ENCODE data around the gene ISCA1.
"Not testable (repeated sequence)": the region's sequence is repeated elsewhere in the genome, so short reads cannot be mapped to it uniquely, and the experiment has no call there.

The ISCA1 gene

DNA sequence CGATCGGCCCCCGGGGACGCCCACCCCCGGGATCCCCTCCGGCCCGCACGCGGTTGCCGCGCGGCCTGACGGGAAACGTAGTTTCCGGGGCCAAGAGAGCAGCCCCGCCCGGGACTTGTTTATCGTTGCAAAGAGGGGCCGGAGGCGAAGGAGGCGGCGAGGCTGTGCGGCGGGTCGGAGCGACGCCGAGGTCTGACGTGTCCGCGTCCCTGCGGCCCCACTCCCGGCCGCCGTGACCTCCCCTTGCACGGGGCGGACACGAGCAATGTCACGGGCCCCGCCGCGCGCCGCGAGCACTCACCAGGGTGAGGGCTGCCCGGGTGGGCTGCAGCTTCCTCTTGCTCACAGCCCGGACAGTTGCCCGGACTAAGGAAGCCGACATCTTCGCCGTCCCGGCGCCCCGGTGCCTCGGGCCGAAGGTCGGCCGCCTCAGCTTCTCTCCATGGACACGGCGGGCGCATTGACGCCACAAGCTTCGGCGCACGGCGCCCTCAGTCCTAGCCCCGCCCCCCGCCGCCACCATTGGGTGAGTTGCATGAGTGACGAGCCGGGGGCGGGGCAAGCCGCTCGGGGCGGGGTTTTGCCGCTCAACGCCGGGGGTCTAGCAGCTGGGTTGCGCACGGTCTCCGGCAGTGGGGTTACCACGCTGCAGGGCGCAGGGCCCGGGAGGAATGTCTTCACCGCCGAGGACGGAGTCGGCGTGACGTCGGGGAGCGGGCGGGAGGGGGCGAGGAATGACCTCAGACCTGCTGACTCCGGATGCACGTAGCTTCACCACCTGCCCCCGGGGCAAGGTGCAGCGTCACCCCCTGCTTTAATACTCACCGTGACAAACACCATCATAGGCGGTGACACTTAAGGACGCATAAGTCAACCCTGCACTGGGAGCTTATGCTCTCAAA is at the start of gene ISCA1:
TSS of gene ISCA1 (minus strand) at position 462 of the 902 bp plus-strand sequence. CDS start at position 382, 80 bp downstream.
- peak; percentile 50 for DNase-seq (ENCODE audit: low read depth, low spot score)
- peak within 1 kb of the TSS; percentile 91 for H3K27ac ChIP-seq

- no peak for DNase-seq (ENCODE audit: low read depth, low spot score)
- no peak overlapping the region for H3K27ac ChIP-seq
Observed at GRCh38 chr9:86330186-86330585, 47.8 kb upstream of the ISCA1 start.

- no peak for DNase-seq (ENCODE audit: low read depth, low spot score)
Observed at GRCh38 chr9:86329649-86330048, 47.3 kb upstream of the ISCA1 start.

GRCh38 chr9:86328156-86328555 is 45.8 kb upstream of the ISCA1 start:
- no peak overlapping the region for H3K27ac ChIP-seq
- no peak for DNase-seq (ENCODE audit: low read depth, low spot score)

More at GRCh38 chr9:86329649-86330048, 47.3 kb upstream of the ISCA1 start:
- H3K27ac ChIP-seq: no peak overlapping the region

- no peak overlapping the region for H3K27ac ChIP-seq
- DNase-seq (ENCODE audit: low read depth, low spot score): no peak
Observed at GRCh38 chr9:86326536-86326935, 44.2 kb upstream of the ISCA1 start.

DNA sequence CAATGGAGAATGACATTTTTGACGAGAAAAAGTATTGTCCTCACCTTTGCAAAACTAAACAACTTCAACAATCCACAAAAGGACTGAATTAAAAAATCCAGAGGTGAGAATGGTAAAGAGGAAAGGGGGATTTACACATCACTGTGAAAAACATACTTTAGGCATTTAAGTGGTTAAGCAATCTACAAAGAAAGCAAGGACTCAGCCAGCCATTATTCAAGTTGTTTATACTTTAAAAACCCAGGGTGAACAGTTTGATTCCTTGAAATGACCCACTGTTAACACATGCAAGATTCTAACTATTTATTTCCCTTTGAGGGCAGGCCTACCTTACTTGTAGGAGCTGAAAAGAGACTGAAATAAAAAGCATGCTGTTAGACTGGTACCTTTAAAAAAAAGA is 42.6 kb upstream of the ISCA1 start:
- no peak overlapping the region for H3K27ac ChIP-seq
- no peak for DNase-seq (ENCODE audit: low read depth, low spot score)

GRCh38 chr9:86324308-86324707 is 42.0 kb upstream of the ISCA1 start:
- no peak for DNase-seq (ENCODE audit: low read depth, low spot score)
- H3K27ac ChIP-seq: no peak overlapping the region

DNA sequence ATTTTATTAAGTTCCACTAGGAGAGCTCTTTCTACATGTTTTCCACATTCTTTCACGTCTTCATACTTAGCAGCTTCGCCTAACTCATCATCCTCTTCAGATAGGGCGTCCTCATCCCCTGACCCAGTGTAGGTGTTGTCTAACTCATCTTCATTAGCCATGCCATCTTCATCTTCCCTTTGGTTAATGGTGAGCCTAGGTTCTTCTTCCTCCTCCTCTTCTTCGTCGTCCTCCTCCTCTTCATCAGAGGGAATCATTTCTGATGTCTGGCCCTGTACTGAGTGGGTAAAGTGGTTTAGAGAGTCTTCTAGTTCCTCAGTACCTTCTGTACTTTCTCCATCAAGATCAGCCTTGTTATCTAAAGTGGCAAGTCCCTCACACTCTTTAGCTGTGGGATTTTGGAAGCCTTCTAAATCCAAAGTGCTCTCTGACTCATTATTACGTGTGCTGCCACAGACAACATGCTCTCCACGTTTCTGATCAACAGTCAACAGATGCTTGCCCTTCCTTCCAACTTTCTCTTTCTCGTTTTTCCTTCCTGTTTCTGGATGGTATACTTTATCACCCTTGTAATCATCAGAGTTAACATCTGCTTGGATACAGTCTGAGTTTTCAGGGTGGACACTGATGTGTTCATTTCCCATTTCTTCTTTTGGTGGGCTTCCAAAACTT is 40.8 kb upstream of the ISCA1 start:
- no peak overlapping the region for H3K27ac ChIP-seq
- no peak for DNase-seq (ENCODE audit: low read depth, low spot score)

DNA sequence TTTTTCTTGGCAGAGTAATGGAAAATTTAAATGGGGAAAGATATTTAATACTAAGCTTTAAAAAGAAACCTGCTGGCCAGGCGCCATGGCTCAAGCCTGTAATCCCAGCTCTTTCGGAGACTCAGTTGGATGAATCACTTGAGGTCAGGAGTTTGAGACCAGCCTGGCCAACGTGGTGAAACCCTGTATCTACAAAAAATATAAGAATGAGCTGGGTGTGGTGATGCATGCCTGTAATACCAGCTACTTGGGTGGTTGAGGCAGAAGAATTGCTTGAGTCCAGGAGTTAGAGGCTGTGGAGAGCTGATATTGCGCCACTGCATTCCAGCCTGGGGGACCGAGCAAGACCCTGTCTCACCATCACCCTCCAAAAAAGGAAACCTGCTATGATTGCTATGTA is 39.0 kb upstream of the ISCA1 start:
- no peak overlapping the region for H3K27ac ChIP-seq
- no peak for DNase-seq (ENCODE audit: low read depth, low spot score)

DNA sequence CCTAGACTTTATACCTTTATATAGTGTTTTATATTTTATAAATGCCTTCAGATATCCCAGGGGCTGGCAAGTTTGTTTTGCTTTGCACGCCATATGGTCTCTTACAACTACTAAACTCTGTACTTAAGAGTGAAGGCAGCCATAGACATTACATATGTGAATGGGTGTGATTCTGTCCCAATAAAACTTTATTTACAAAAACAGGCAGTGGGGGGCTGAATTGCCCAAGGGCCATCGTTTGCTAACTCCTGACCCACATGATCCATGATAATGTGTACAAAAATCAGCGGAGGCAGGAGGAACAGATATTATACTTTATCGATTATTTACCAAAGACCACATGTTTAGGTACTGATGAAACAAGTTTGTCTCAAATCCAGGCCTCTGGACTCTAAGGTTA is 35.8 kb upstream of the ISCA1 start:
- no peak overlapping the region for H3K27ac ChIP-seq
- no peak for DNase-seq (ENCODE audit: low read depth, low spot score)

- DNase-seq (ENCODE audit: low read depth, low spot score): no peak
- H3K27ac ChIP-seq: no peak overlapping the region
Observed at GRCh38 chr9:86315078-86315477, 32.7 kb upstream of the ISCA1 start.

- DNase-seq (ENCODE audit: low read depth, low spot score); H3K27ac ChIP-seq: not testable (repeated sequence)
Observed at GRCh38 chr9:86312959-86313358, 30.6 kb upstream of the ISCA1 start.

- H3K27ac ChIP-seq: no peak overlapping the region
- no peak for DNase-seq (ENCODE audit: low read depth, low spot score)
Observed at GRCh38 chr9:86308687-86309086, 26.3 kb upstream of the ISCA1 start.

- no peak for DNase-seq (ENCODE audit: low read depth, low spot score)
- H3K27ac ChIP-seq: peak overlapping the region; percentile 73
Observed at GRCh38 chr9:86304236-86304730, 21.9 kb upstream of the ISCA1 start.

DNA sequence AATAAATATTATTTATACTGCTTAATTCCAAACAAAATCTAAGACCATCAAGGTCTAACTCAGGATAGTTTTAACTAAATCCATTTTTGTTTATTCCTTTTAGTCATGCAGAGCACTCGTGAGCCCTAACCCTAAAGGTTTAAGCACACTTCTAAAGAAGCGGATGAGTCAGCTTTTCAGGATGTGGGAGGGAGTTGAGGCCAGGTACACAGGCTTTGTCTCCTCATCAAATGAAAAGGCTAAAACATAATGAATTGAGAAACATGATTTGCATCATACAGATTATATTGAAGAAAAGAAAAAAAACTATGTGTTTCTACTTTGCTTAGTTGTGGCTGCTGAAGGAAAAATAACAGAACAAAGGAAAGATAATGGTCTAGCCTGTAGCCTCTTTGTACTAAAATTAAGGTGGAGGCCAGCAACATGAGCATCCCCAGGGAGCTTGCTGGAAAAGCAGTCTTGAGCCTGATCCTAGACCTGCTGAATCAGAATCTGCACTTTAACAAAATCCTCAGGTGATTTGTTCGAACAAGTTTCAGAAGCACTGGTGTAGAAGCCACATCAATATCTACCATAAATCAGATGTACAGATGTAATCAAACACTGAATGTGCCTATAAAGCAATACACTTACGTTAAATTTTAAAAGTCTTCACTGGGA is 21.1 kb upstream of the ISCA1 start:
- peak; percentile 51 for DNase-seq (ENCODE audit: low read depth, low spot score)
- H3K27ac ChIP-seq: peak overlapping the region; percentile 73

- DNase-seq (ENCODE audit: low read depth, low spot score): no peak
- H3K27ac ChIP-seq: no peak overlapping the region
Observed at GRCh38 chr9:86301686-86302085, 19.3 kb upstream of the ISCA1 start.

DNA sequence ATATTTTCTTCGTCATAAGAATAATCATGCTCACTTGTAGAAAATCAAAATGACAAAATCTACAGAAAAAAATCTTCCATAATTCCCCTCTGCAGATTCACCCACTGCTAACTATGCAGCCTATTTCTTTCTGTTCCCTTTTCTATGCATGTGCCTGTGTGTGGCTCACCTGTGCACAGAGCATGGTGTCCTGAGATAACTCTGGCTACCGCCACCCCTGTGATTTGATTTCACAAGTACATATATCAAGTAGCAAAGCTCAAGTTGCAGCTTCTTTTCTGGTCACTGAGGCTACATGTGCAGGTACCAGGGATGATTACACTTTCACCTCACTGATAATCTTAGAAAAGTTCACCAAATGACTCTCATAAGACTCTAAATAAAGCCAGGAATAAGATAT is 18.4 kb upstream of the ISCA1 start:
- no peak overlapping the region for H3K27ac ChIP-seq
- DNase-seq (ENCODE audit: low read depth, low spot score): no peak

DNA sequence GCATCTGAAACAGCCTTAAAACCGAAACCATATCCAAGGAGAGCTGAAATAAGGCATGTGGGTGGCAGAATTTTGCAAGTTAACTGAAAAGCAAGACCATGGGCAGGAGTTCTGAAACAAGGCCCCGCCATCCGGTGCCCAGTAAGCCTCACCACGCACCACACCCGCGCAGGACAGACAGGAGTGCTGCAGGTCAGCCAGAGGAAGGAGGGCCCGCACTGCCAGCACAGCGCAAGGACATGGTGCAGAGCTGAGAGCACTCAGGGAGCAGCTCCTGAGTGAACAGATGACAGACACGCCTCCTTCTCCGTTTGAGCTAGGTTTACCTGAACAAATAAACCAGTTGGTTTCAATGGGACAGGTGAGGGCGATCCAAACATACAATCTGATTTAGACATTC is 16.5 kb upstream of the ISCA1 start:
- DNase-seq (ENCODE audit: low read depth, low spot score): no peak
- no peak overlapping the region for H3K27ac ChIP-seq

DNA sequence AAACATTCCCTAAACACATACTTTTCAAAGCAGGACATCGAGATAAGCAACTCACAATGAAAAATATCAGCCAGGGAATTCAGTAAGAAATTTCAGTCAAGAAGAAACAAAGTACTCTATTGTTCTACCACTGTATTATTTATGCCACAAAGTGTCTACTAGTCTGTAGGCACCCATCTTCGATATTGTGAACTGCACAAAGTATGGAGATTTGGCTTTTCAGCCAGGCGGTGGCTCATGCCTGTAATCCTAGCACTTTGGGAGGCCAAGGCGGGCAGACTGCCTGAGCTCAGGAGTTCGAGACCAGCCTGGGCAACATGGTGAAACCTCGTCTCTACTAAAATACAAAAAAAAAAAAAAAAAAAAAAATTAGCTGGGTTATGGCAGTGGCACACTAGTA is 8.0 kb upstream of the ISCA1 start:
- H3K27ac ChIP-seq; DNase-seq (ENCODE audit: low read depth, low spot score): not testable (repeated sequence)

DNA sequence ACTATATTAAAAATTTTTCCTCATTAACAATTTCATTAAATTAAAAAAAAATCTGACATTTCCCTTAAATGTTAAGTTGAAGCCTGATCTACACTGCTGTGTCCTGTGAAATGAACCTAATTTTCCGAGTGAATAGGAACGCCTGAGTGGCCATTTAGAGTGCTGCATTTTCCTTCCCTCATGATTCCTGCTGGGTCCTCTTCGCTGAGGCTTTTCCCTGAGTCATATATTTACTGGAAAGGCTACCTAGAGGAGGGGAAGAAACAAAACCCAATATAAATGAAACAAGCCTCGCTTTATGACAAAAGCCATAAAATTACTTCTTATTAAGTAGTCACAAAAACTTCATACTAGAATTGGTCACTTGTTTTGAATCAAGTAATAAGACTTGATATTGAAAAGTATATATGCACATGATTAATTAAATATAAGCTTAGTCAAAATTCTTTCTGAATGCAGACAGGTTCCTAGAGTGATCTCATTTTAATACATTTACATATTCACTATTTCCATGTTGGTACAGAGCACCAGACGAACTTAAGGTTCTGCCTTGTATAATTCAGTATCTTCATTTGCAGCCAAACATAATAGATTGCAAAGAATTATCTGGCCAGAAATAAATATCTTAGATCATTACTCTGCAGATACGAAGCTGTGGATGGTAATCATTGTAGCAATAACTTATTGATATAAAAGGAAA is 6.3 kb upstream of the ISCA1 start:
- no peak overlapping the region for H3K27ac ChIP-seq
- DNase-seq (ENCODE audit: low read depth, low spot score): no peak
